ENCODE measurements around the gene RPS14. TPM values are rescaled to one million over a fixed set of nuclear protein-coding genes. Genes with fewer than 3 reads are reported as not detected.

RPS14 gene
- total and polyA plus RNA-seq, 9 of the 15 experiments (the other 6 are each of a cell fraction or from before 2014, with no cell fraction given) = 1,824 to 5,983 (median 3,017) TPM

DNA sequence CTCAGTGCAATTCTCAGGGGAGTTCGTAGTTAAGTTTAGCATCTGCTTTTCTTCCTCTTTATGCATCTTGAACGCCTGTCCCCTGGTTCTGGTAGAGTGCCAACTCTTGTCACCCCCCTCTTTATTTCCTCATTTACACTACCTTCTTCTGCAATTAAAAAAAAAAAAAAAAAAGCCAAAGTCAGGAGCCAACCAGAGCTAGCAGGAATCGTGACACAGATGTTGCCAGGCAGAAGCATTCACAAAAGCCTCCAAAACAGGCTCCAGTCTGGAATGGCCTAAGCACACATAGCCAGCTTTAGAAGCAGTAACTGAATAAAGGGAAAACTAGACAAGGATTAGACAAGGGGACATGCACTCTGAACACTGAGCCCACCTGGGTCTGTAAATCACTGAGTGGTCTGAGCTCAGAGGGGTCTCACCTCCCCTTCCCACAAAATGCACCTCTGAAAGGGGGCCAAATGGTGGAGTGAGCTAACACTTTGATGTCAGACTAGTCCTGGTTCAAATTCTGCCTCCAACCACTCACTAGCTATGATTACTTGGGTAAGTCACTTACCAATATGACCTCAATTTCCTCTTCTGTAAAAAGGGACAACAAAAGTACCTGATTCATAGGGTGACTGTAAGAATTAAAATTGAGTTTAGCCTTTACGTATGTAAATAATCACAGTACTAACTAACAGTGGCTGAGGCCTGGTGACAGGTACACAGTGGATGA is 38.9 kb downstream of the RPS14 start (continued):
- TF ChIP-seq, protein P1, sequence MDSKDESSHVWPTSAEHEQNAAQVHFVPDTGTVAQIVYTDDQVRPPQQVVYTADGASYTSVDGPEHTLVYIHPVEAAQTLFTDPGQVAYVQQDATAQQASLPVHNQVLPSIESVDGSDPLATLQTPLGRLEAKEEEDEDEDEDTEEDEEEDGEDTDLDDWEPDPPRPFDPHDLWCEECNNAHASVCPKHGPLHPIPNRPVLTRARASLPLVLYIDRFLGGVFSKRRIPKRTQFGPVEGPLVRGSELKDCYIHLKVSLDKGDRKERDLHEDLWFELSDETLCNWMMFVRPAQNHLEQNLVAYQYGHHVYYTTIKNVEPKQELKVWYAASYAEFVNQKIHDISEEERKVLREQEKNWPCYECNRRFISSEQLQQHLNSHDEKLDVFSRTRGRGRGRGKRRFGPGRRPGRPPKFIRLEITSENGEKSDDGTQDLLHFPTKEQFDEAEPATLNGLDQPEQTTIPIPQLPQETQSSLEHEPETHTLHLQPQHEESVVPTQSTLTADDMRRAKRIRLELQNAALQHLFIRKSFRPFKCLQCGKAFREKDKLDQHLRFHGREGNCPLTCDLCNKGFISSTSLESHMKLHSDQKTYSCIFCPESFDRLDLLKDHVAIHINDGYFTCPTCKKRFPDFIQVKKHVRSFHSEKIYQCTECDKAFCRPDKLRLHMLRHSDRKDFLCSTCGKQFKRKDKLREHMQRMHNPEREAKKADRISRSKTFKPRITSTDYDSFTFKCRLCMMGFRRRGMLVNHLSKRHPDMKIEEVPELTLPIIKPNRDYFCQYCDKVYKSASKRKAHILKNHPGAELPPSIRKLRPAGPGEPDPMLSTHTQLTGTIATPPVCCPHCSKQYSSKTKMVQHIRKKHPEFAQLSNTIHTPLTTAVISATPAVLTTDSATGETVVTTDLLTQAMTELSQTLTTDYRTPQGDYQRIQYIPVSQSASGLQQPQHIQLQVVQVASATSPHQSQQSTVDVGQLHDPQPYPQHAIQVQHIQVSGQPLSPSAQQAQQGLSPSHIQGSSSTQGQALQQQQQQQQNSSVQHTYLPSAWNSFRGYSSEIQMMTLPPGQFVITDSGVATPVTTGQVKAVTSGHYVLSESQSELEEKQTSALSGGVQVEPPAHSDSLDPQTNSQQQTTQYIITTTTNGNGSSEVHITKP (IDR thresholded peaks at IDR 0.05; ENCODE audit: partially characterized antibody) = peak; percentile 49
- peak; percentile 55 for TF ChIP-seq RBM25 (IDR thresholded peaks at IDR 0.05; ENCODE audit: low read depth, low read length, severe bottlenecking)
- TF ChIP-seq CREM (IDR thresholded peaks at IDR 0.05; ENCODE audit: low read depth) = peak; percentile 93
- TF ChIP-seq, protein P2, sequence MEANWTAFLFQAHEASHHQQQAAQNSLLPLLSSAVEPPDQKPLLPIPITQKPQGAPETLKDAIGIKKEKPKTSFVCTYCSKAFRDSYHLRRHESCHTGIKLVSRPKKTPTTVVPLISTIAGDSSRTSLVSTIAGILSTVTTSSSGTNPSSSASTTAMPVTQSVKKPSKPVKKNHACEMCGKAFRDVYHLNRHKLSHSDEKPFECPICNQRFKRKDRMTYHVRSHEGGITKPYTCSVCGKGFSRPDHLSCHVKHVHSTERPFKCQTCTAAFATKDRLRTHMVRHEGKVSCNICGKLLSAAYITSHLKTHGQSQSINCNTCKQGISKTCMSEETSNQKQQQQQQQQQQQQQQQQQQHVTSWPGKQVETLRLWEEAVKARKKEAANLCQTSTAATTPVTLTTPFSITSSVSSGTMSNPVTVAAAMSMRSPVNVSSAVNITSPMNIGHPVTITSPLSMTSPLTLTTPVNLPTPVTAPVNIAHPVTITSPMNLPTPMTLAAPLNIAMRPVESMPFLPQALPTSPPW (CRISPR knock-in tag; IDR thresholded peaks at IDR 0.05) = peak; percentile 21; the same call in 1 of the 2 replicates
- TF ChIP-seq, protein P3, sequence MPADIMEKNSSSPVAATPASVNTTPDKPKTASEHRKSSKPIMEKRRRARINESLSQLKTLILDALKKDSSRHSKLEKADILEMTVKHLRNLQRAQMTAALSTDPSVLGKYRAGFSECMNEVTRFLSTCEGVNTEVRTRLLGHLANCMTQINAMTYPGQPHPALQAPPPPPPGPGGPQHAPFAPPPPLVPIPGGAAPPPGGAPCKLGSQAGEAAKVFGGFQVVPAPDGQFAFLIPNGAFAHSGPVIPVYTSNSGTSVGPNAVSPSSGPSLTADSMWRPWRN (IDR thresholded peaks at IDR 0.05; ENCODE audit: low read depth) = peak; percentile 54; the same call in 1 of the 2 replicates
- peak; percentile 55 for TF ChIP-seq BHLHE40 (IDR thresholded peaks at IDR 0.05; ENCODE audit: low read length)
- peak; percentile 75; the same call in 1 of the 2 replicates for TF ChIP-seq GTF2F1 (IDR thresholded peaks at IDR 0.05; ENCODE audit: low read depth, low read length)
- TF ChIP-seq, protein P4, sequence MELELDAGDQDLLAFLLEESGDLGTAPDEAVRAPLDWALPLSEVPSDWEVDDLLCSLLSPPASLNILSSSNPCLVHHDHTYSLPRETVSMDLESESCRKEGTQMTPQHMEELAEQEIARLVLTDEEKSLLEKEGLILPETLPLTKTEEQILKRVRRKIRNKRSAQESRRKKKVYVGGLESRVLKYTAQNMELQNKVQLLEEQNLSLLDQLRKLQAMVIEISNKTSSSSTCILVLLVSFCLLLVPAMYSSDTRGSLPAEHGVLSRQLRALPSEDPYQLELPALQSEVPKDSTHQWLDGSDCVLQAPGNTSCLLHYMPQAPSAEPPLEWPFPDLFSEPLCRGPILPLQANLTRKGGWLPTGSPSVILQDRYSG (tag; conservative IDR thresholded peaks at IDR 0.05; ENCODE audit: low read depth) = no peak
- TF ChIP-seq CBFA2T3 (IDR thresholded peaks at IDR 0.05) = no peak
- no peak for TF ChIP-seq RBM14 (IDR thresholded peaks at IDR 0.05; ENCODE audit: borderline replicate concordance, insufficient read depth, low read depth, low read length)
- TF ChIP-seq NFIC (IDR thresholded peaks at IDR 0.05) = 0 out of 2 replicates have a peak, but pooled peaks have one; percentile 43
- TF ChIP-seq NFATC3 (IDR thresholded peaks at IDR 0.05) = no peak
- TF ChIP-seq ZNF384 (IDR thresholded peaks at IDR 0.05; ENCODE audit: low read depth, low read length) = peak; percentile 98
- TF ChIP-seq, protein P5, sequence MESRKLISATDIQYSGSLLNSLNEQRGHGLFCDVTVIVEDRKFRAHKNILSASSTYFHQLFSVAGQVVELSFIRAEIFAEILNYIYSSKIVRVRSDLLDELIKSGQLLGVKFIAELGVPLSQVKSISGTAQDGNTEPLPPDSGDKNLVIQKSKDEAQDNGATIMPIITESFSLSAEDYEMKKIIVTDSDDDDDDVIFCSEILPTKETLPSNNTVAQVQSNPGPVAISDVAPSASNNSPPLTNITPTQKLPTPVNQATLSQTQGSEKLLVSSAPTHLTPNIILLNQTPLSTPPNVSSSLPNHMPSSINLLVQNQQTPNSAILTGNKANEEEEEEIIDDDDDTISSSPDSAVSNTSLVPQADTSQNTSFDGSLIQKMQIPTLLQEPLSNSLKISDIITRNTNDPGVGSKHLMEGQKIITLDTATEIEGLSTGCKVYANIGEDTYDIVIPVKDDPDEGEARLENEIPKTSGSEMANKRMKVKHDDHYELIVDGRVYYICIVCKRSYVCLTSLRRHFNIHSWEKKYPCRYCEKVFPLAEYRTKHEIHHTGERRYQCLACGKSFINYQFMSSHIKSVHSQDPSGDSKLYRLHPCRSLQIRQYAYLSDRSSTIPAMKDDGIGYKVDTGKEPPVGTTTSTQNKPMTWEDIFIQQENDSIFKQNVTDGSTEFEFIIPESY (CRISPR knock-in tag; IDR thresholded peaks at IDR 0.05) = no peak
- TF ChIP-seq, protein P6, sequence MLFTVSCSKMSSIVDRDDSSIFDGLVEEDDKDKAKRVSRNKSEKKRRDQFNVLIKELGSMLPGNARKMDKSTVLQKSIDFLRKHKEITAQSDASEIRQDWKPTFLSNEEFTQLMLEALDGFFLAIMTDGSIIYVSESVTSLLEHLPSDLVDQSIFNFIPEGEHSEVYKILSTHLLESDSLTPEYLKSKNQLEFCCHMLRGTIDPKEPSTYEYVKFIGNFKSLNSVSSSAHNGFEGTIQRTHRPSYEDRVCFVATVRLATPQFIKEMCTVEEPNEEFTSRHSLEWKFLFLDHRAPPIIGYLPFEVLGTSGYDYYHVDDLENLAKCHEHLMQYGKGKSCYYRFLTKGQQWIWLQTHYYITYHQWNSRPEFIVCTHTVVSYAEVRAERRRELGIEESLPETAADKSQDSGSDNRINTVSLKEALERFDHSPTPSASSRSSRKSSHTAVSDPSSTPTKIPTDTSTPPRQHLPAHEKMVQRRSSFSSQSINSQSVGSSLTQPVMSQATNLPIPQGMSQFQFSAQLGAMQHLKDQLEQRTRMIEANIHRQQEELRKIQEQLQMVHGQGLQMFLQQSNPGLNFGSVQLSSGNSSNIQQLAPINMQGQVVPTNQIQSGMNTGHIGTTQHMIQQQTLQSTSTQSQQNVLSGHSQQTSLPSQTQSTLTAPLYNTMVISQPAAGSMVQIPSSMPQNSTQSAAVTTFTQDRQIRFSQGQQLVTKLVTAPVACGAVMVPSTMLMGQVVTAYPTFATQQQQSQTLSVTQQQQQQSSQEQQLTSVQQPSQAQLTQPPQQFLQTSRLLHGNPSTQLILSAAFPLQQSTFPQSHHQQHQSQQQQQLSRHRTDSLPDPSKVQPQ (CRISPR knock-in tag; IDR thresholded peaks at IDR 0.05; ENCODE audit: borderline replicate concordance) = no peak
